Mucosa of stomach (tissue), 1 donor: ENCODE data around the gene ZBTB12.

Source experiments
- H3K27me3 ChIP-seq: one replicate; pipeline ENCODE4 v1.7.0; 2013; ENCODE audit warnings: mild to moderate bottlenecking, low read length; ENCODE audit not compliant: control insufficient read depth, insufficient read depth
- H3K36me3 ChIP-seq: one replicate; pipeline ENCODE4 v1.7.0; 2013; ENCODE audit warnings: low read length; ENCODE audit not compliant: control insufficient read depth, insufficient read depth
- H3K4me1 ChIP-seq: one replicate; pipeline ENCODE4 v1.7.0; 2013; ENCODE audit warnings: mild to moderate bottlenecking, low read length; ENCODE audit not compliant: control insufficient read depth, insufficient read depth
- H3K4me3 ChIP-seq: one replicate; pipeline ENCODE4 v1.7.0; 2013; ENCODE audit warnings: low read length
- H3K9ac ChIP-seq: one replicate; pipeline ENCODE4 v1.7.0; 2013; ENCODE audit warnings: mild to moderate bottlenecking, low read length, moderate library complexity
- H3K9me3 ChIP-seq: one replicate; pipeline ENCODE4 v1.7.0; 2013; ENCODE audit warnings: mild to moderate bottlenecking, low read length, moderate library complexity; ENCODE audit not compliant: control insufficient read depth
- donor health status: Pancreatic carcinoma.

ZBTB12 gene

GRCh38 chr6:31901415-31901952, 402 bp downstream of the ZBTB12 start:
- H3K9ac ChIP-seq = peak overlapping the region; percentile 78
- H3K9me3 ChIP-seq = no peaks in the 10 kb centered on the region
- H3K4me1 ChIP-seq = peaks cover 11% of the 10 kb centered on the region
- H3K4me3 ChIP-seq = no peak overlapping the region
- no peaks in the 10 kb centered on the region for H3K36me3 ChIP-seq
- no peaks in the 10 kb centered on the region for H3K27me3 ChIP-seq

GRCh38 chr6:31900917-31901414, 920 bp downstream of the ZBTB12 start:
- Histone ChIP-seq H3K36me3 (no peaks in the 10 kb centered on the region), H3K9me3 (no peaks in the 10 kb centered on the region), H3K9ac (peak overlapping the region; percentile 78), H3K4me3 (no peak overlapping the region), H3K4me1 (peaks cover 13% of the 10 kb centered on the region), H3K27me3 (no peaks in the 10 kb centered on the region)

GRCh38 chr6:31899882-31900722, 1.8 kb downstream of the ZBTB12 start:
- peaks cover 13% of the 10 kb centered on the region for H3K4me1 ChIP-seq
- H3K27me3 ChIP-seq = no peaks in the 10 kb centered on the region
- no peaks in the 10 kb centered on the region for H3K9me3 ChIP-seq
- H3K4me3 ChIP-seq = no peak overlapping the region
- no peak overlapping the region for H3K9ac ChIP-seq
- H3K36me3 ChIP-seq = no peaks in the 10 kb centered on the region

- H3K4me1 ChIP-seq = peaks cover 13% of the 10 kb centered on the region
- no peak overlapping the region for H3K9ac ChIP-seq
- no peaks in the 10 kb centered on the region for H3K36me3 ChIP-seq
- no peaks in the 10 kb centered on the region for H3K27me3 ChIP-seq
- no peaks in the 10 kb centered on the region for H3K9me3 ChIP-seq
- H3K4me3 ChIP-seq = no peak overlapping the region
These were observed 2.7 kb downstream of the ZBTB12 start for GRCh38 chr6:31899215-31899614.

GRCh38 chr6:31898383-31899011, 3.4 kb downstream of the ZBTB12 start:
- peaks cover 13% of the 10 kb centered on the region for H3K4me1 ChIP-seq
- H3K36me3 ChIP-seq = no peaks in the 10 kb centered on the region
- H3K27me3 ChIP-seq = no peaks in the 10 kb centered on the region
- H3K4me3 ChIP-seq = peak overlapping the region; percentile 98
- H3K9me3 ChIP-seq = no peaks in the 10 kb centered on the region
- H3K9ac ChIP-seq = peak overlapping the region; percentile 79

GRCh38 chr6:31897612-31898382, 4.1 kb downstream of the ZBTB12 start, which contains the start of gene EHMT2:
Gene EHMT2, minus strand, starts transcription at chr6:31897698. Its CDS starts 21 bp downstream, at chr6:31897677.
- Histone ChIP-seq H3K9me3 (no peaks in the 10 kb centered on the region), H3K9ac (peak within 1 kb of the TSS; percentile 79), H3K4me1 (peaks cover 13% of the 10 kb centered on the region), H3K36me3 (no peaks in the 10 kb centered on the region), H3K4me3 (peak within 1 kb of the TSS; percentile 98), H3K27me3 (no peaks in the 10 kb centered on the region)

- Histone ChIP-seq H3K27me3 (no peaks in the 10 kb centered on the region), H3K4me1 (peaks cover 13% of the 10 kb centered on the region), H3K36me3 (no peaks in the 10 kb centered on the region), H3K4me3 (no peak overlapping the region), H3K9me3 (no peaks in the 10 kb centered on the region), H3K9ac (peak overlapping the region; percentile 79)
These were observed 4.9 kb downstream of the ZBTB12 start for GRCh38 chr6:31896856-31897611.

GRCh38 chr6:31896493-31896855, 5.4 kb downstream of the ZBTB12 start:
- H3K9me3 ChIP-seq = no peaks in the 10 kb centered on the region
- H3K4me3 ChIP-seq = no peak overlapping the region
- peaks cover 13% of the 10 kb centered on the region for H3K4me1 ChIP-seq
- no peaks in the 10 kb centered on the region for H3K27me3 ChIP-seq
- H3K9ac ChIP-seq = peak overlapping the region; percentile 79
- H3K36me3 ChIP-seq = no peaks in the 10 kb centered on the region

GRCh38 chr6:31892821-31893220, 9.1 kb downstream of the ZBTB12 start:
- Histone ChIP-seq H3K36me3 (no peaks in the 10 kb centered on the region), H3K4me1 (peaks cover 7% of the 10 kb centered on the region)

GRCh38 chr6:31889331-31889972, 12.4 kb downstream of the ZBTB12 start:
- Histone ChIP-seq H3K4me3 (no peak overlapping the region), H3K4me1 (no peaks in the 10 kb centered on the region), H3K9ac (no peak overlapping the region), H3K36me3 (no peaks in the 10 kb centered on the region), H3K9me3 (no peaks in the 10 kb centered on the region), H3K27me3 (no peaks in the 10 kb centered on the region)

More at GRCh38 chr6:31892821-31893220, 9.1 kb downstream of the ZBTB12 start:
- Histone ChIP-seq H3K27me3 (no peaks in the 10 kb centered on the region), H3K4me3 (no peak overlapping the region), H3K9me3 (no peaks in the 10 kb centered on the region), H3K9ac (no peak overlapping the region)
